ENCODE data around the gene XPO4. TPM values are rescaled to one million over a fixed set of nuclear protein-coding genes. Genes with fewer than 3 reads are reported as not detected.

The XPO4 gene
- total RNA-seq, 1 experiment from 2014 or later, result 34.1 TPM

DNA sequence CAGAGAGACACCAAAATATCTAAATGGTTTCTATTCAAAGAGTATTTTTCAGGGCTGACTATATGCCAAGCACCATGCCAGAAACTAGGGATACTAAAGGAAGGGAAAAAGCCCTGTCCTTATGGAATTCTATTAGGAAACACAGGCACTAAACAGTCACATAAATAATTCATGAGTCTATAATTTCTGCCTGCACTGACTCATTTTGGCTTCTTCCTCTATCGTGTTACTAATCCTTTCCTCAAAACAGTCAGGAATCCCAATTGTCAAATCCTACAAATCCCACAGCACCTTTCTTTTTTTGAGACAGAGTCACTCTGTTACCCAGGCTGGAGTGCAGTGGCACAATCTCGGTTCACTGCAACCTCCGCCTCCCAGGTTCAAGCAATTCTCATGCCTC lies 29.2 kb downstream of the XPO4 start:
- Mint-ChIP-seq H3K36me3 (ENCODE audit: insufficient read depth in 1 of 3, low read depth in 3 of 3) (peaks cover 6 to 9% (median 6%) of the 10 kb centered on the region in 3 experiments; a peak in 5 of 7 replicates), H3K27ac (peak overlapping the region in 1 of 3 experiments; percentile 1; a peak in 2 of 7 replicates), H3K4me3 (no peak overlapping the region), H3K4me1 (peaks cover 23 to 24% of the 10 kb centered on the region in 2 experiments), H3K9me3 (peaks cover 0 to 5% of the 10 kb centered on the region in 2 experiments; a peak in 1 of 5 replicates), H3K27me3 (ENCODE audit: low read depth) (no peaks in the 10 kb centered on the region)
- Histone ChIP-seq H3K79me1 (ENCODE audit: insufficient read depth, low read depth, low read length, poor library complexity, severe bottlenecking) (peaks cover 11% of the 10 kb centered on the region), H2BK5ac (ENCODE audit: insufficient read length, low read length) (no peak overlapping the region), H2BK12ac (ENCODE audit: insufficient read length, low read depth, low read length) (no peak overlapping the region), H3K23me2 (ENCODE audit: insufficient read length, low read depth, low read length, poor library complexity, severe bottlenecking) (no peaks in the 10 kb centered on the region), H2BK120ac (ENCODE audit: low read depth, low read length, poor library complexity, severe bottlenecking) (no peak overlapping the region), H3K23ac (ENCODE audit: insufficient read length, low read depth, low read length) (no peak overlapping the region), H3K9me3 (ENCODE audit: control insufficient read depth, low read depth, low read length) (no peaks in the 10 kb centered on the region), H3K9ac (ENCODE audit: extremely low read depth, insufficient read length, low read length) (no peak overlapping the region), H3K79me2 (ENCODE audit: insufficient read depth, low read length) (peaks cover 28% of the 10 kb centered on the region; the same call in 1 of the 2 replicates), H3K4ac (ENCODE audit: low read depth, low read length) (no peak overlapping the region), H2BK20ac (ENCODE audit: low read depth, low read length, poor library complexity, severe bottlenecking) (no peak overlapping the region), H4K8ac (replicated peaks; ENCODE audit: insufficient read length, low read depth, low read length) (no peak overlapping the region), H3K56ac (ENCODE audit: insufficient read length, low read depth, low read length) (no peak overlapping the region), H3K4me1 (ENCODE audit: insufficient read depth, low read length) (no peaks in the 10 kb centered on the region; the same call in 1 of the 2 replicates), H4K20me1 (ENCODE audit: control insufficient read depth, insufficient read depth, insufficient read length) (no peaks in the 10 kb centered on the region), H3K27me3 (ENCODE audit: insufficient read depth, low read length) (no peaks in the 10 kb centered on the region), H2AFZ (ENCODE audit: low read length) (no peak overlapping the region), H3K14ac (ENCODE audit: insufficient read depth, low read length) (no peak overlapping the region), H2BK15ac (ENCODE audit: low read depth, low read length) (no peak overlapping the region), H3K18ac (ENCODE audit: insufficient read length, low read depth, low read length) (no peak overlapping the region), H4K91ac (ENCODE audit: insufficient read length, low read depth, low read length) (no peak overlapping the region), H3K4me2 (ENCODE audit: insufficient read depth, insufficient read length, low read length) (no peak overlapping the region), H4K5ac (ENCODE audit: insufficient read length, low read depth, low read length) (no peak overlapping the region), H3K27ac (ENCODE audit: insufficient read length, low read depth, low read length) (no peak overlapping the region), H3T11ph (ENCODE audit: low read length) (no peak overlapping the region), H2AK5ac (ENCODE audit: insufficient read length, low read length) (no peak overlapping the region)
- DNase-seq, result no peak
- TF ChIP-seq, protein P1, sequence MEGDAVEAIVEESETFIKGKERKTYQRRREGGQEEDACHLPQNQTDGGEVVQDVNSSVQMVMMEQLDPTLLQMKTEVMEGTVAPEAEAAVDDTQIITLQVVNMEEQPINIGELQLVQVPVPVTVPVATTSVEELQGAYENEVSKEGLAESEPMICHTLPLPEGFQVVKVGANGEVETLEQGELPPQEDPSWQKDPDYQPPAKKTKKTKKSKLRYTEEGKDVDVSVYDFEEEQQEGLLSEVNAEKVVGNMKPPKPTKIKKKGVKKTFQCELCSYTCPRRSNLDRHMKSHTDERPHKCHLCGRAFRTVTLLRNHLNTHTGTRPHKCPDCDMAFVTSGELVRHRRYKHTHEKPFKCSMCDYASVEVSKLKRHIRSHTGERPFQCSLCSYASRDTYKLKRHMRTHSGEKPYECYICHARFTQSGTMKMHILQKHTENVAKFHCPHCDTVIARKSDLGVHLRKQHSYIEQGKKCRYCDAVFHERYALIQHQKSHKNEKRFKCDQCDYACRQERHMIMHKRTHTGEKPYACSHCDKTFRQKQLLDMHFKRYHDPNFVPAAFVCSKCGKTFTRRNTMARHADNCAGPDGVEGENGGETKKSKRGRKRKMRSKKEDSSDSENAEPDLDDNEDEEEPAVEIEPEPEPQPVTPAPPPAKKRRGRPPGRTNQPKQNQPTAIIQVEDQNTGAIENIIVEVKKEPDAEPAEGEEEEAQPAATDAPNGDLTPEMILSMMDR (conservative IDR thresholded peaks at IDR 0.05), result no peak
- no CpG with 5 or more reads among the region's 3 CpGs for WGBS (ENCODE audit: extremely low coverage, insufficient read length, low lambda C conversion rate)

All from H9 (cell line).